ENCODE data around the gene ANKRD40CL.

- no peak for TF ChIP-seq EZH2phosphoT487 (IDR thresholded peaks at IDR 0.05)
- TF ChIP-seq CTCF (IDR thresholded peaks at IDR 0.05) = no peak
Measured at GRCh38 chr17:50712641-50713040, 54.7 kb downstream of the ANKRD40CL start.

Measured in neural progenitor cell (in vitro differentiated cells).